Measurements from ENCODE around the gene PHF21B.

The PHF21B gene

GRCh38 chr22:44883011-44883421 lies 126.8 kb downstream of the PHF21B start:
- H3K9me3 Mint-ChIP-seq: no peaks in the 10 kb centered on the region
- no peaks in the 10 kb centered on the region for H3K36me3 Mint-ChIP-seq
- peaks cover 2% of the 10 kb centered on the region for H3K27me3 Mint-ChIP-seq
- no peak overlapping the region for H3K4me3 Mint-ChIP-seq
- DNase-seq (ENCODE audit: low spot score in 2 of 2): no peak
- no peak for ATAC-seq (ENCODE audit: low read depth)
- no peak overlapping the region for H3K27ac Mint-ChIP-seq
- H3K4me1 Mint-ChIP-seq: no peaks in the 10 kb centered on the region

- Mint-ChIP-seq H3K36me3 (no peaks in the 10 kb centered on the region), H3K4me1 (no peaks in the 10 kb centered on the region), H3K27me3 (peaks cover 2% of the 10 kb centered on the region), H3K9me3 (no peaks in the 10 kb centered on the region), H3K4me3 (no peak overlapping the region), H3K27ac (no peak overlapping the region)
- DNase-seq (ENCODE audit: low spot score in 2 of 2) (no peak), ATAC-seq (ENCODE audit: low read depth) (no peak)
These were observed 127.4 kb downstream of the PHF21B start for GRCh38 chr22:44882226-44882905.

GRCh38 chr22:44881624-44882023 lies 128.2 kb downstream of the PHF21B start:
- ATAC-seq (ENCODE audit: low read depth) (no peak), DNase-seq (ENCODE audit: low spot score in 2 of 2) (no peak)
- no peak overlapping the region for H3K27ac Mint-ChIP-seq
- peaks cover 2% of the 10 kb centered on the region for H3K9me3 Mint-ChIP-seq
- H3K4me3 Mint-ChIP-seq: no peak overlapping the region
- H3K4me1 Mint-ChIP-seq: no peaks in the 10 kb centered on the region
- H3K27me3 Mint-ChIP-seq: peaks cover 2% of the 10 kb centered on the region
- no peaks in the 10 kb centered on the region for H3K36me3 Mint-ChIP-seq

- H3K4me3 Mint-ChIP-seq: no peak overlapping the region
- ATAC-seq (ENCODE audit: low read depth): no peak
- H3K27ac Mint-ChIP-seq: no peak overlapping the region
These were observed 129.1 kb downstream of the PHF21B start for GRCh38 chr22:44880610-44881290.

GRCh38 chr22:44879301-44879680 lies 130.5 kb downstream of the PHF21B start:
- DNase-seq (ENCODE audit: low spot score in 2 of 2) (no peak), ATAC-seq (ENCODE audit: low read depth) (no peak)
- peaks cover 7% of the 10 kb centered on the region for H3K9me3 Mint-ChIP-seq
- no peak overlapping the region for H3K4me3 Mint-ChIP-seq
- H3K27ac Mint-ChIP-seq: no peak overlapping the region
- no peaks in the 10 kb centered on the region for H3K27me3 Mint-ChIP-seq
- H3K4me1 Mint-ChIP-seq: no peaks in the 10 kb centered on the region
- H3K36me3 Mint-ChIP-seq: no peaks in the 10 kb centered on the region

More at GRCh38 chr22:44880610-44881290, 129.1 kb downstream of the PHF21B start:
- Mint-ChIP-seq H3K27me3 (no peaks in the 10 kb centered on the region), H3K9me3 (peaks cover 4% of the 10 kb centered on the region), H3K4me1 (no peaks in the 10 kb centered on the region), H3K36me3 (no peaks in the 10 kb centered on the region)
- DNase-seq (ENCODE audit: low spot score in 2 of 2): no peak

- H3K4me1 Mint-ChIP-seq: no peaks in the 10 kb centered on the region
- no peaks in the 10 kb centered on the region for H3K36me3 Mint-ChIP-seq
- H3K27me3 Mint-ChIP-seq: no peaks in the 10 kb centered on the region
- no peak overlapping the region for H3K4me3 Mint-ChIP-seq
- H3K27ac Mint-ChIP-seq: no peak overlapping the region
- DNase-seq (ENCODE audit: low spot score in 2 of 2) (no peak), ATAC-seq (ENCODE audit: low read depth) (no peak)
- peaks cover 7% of the 10 kb centered on the region for H3K9me3 Mint-ChIP-seq
These were observed 131.1 kb downstream of the PHF21B start for GRCh38 chr22:44878483-44879300.

GRCh38 chr22:44876921-44877320 lies 132.9 kb downstream of the PHF21B start:
- no peak for ATAC-seq (ENCODE audit: low read depth)

GRCh38 chr22:44871782-44872181 lies 138.0 kb downstream of the PHF21B start:
- H3K9me3 Mint-ChIP-seq: peaks cover 10% of the 10 kb centered on the region
- H3K36me3 Mint-ChIP-seq: no peaks in the 10 kb centered on the region
- peaks cover 3% of the 10 kb centered on the region for H3K27me3 Mint-ChIP-seq
- H3K4me1 Mint-ChIP-seq: no peaks in the 10 kb centered on the region
- no peak overlapping the region for H3K27ac Mint-ChIP-seq
- ATAC-seq (ENCODE audit: low read depth) (no peak), DNase-seq (ENCODE audit: low spot score in 2 of 2) (no peak)
- no peak overlapping the region for H3K4me3 Mint-ChIP-seq

More at GRCh38 chr22:44876921-44877320, 132.9 kb downstream of the PHF21B start:
- Mint-ChIP-seq H3K4me3 (no peak overlapping the region), H3K36me3 (no peaks in the 10 kb centered on the region), H3K27me3 (no peaks in the 10 kb centered on the region), H3K9me3 (peaks cover 7% of the 10 kb centered on the region), H3K4me1 (no peaks in the 10 kb centered on the region), H3K27ac (no peak overlapping the region)
- DNase-seq (ENCODE audit: low spot score in 2 of 2): no peak

GRCh38 chr22:44870021-44870420 lies 139.8 kb downstream of the PHF21B start:
- no peak for ATAC-seq (ENCODE audit: low read depth)

GRCh38 chr22:44869196-44869595 lies 140.6 kb downstream of the PHF21B start:
- Mint-ChIP-seq H3K27me3 (peaks cover 5% of the 10 kb centered on the region), H3K27ac (no peak overlapping the region), H3K4me3 (no peak overlapping the region), H3K4me1 (no peaks in the 10 kb centered on the region), H3K36me3 (no peaks in the 10 kb centered on the region), H3K9me3 (peaks cover 3% of the 10 kb centered on the region)
- DNase-seq (ENCODE audit: low spot score in 2 of 2): no peak
- ATAC-seq (ENCODE audit: low read depth): no peak

More at GRCh38 chr22:44870021-44870420, 139.8 kb downstream of the PHF21B start:
- Mint-ChIP-seq H3K36me3 (no peaks in the 10 kb centered on the region), H3K27ac (no peak overlapping the region), H3K9me3 (peaks cover 3% of the 10 kb centered on the region), H3K4me3 (no peak overlapping the region), H3K27me3 (peaks cover 3% of the 10 kb centered on the region), H3K4me1 (no peaks in the 10 kb centered on the region)
- DNase-seq (ENCODE audit: low spot score in 2 of 2): no peak

- Mint-ChIP-seq H3K27me3 (peaks cover 8% of the 10 kb centered on the region), H3K27ac (no peak overlapping the region), H3K4me1 (no peaks in the 10 kb centered on the region), H3K9me3 (peaks cover 1% of the 10 kb centered on the region), H3K36me3 (no peaks in the 10 kb centered on the region), H3K4me3 (no peak overlapping the region)
- no peak for ATAC-seq (ENCODE audit: low read depth)
- DNase-seq (ENCODE audit: low spot score in 2 of 2): no peak
These were observed 144.4 kb downstream of the PHF21B start for GRCh38 chr22:44865193-44866057.

- no peaks in the 10 kb centered on the region for H3K36me3 Mint-ChIP-seq
These were observed 146.6 kb downstream of the PHF21B start for GRCh38 chr22:44862981-44863860.

GRCh38 chr22:44862281-44862680 lies 147.5 kb downstream of the PHF21B start:
- H3K36me3 Mint-ChIP-seq: no peaks in the 10 kb centered on the region
- no peaks in the 10 kb centered on the region for H3K9me3 Mint-ChIP-seq
- peaks cover 7% of the 10 kb centered on the region for H3K27me3 Mint-ChIP-seq
- ATAC-seq (ENCODE audit: low read depth) (no peak), DNase-seq (ENCODE audit: low spot score in 2 of 2) (no peak)
- no peaks in the 10 kb centered on the region for H3K4me1 Mint-ChIP-seq
- H3K4me3 Mint-ChIP-seq: no peak overlapping the region
- H3K27ac Mint-ChIP-seq: no peak overlapping the region

More at GRCh38 chr22:44862981-44863860, 146.6 kb downstream of the PHF21B start:
- Mint-ChIP-seq H3K4me1 (no peaks in the 10 kb centered on the region), H3K27ac (no peak overlapping the region), H3K4me3 (no peak overlapping the region), H3K9me3 (no peaks in the 10 kb centered on the region), H3K27me3 (peaks cover 7% of the 10 kb centered on the region)
- ATAC-seq (ENCODE audit: low read depth) (no peak), DNase-seq (ENCODE audit: low spot score in 2 of 2) (no peak)
